Measurements from ENCODE around the gene XCR1.

DNA sequence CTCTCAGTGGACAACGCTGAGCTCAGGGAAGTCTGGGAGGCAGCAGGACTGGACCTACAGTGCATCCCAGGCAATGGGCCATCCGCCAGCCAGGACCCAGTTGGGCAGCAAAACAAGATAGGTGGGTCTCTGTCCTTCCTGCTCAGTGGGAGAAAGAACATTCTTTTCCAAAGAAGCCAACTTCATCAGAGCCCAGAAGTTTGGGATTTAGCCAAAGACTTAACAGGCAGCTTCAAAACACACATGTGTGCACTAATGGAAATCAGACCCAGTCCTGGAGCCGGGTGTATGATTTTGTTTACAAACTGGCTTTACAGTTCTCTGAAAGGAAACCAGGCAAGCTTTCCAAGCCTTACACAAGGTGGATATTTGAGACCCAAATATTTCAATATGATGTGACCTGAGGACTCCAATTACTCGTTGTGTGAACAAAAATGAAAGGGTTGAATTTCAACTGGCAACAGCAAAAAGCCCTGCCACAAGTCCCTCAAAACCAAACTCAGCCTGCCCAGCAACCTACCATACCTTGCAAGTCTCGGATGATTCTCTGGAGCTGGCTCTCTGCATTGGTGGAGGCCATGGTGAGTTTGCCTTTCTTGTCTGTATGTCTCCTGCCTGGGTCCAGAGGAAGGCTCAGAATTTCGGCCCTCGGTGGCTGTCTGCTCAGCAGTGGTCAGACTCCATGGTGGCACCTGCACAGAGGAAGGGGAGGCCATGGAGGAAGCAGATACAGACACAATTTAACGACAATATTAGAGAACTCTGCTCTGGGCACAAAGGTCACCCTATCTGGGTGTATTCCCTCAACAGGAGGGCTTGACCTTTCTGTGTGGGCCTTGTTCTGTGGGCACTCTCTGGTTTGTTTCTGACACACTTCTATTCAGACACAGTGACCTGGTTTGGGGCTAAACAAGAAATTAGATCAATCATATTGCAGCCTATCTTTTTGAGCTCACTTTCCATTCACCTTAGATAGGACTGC is 42.7 kb downstream of the XCR1 start:
- TF ChIP-seq, protein P1, sequence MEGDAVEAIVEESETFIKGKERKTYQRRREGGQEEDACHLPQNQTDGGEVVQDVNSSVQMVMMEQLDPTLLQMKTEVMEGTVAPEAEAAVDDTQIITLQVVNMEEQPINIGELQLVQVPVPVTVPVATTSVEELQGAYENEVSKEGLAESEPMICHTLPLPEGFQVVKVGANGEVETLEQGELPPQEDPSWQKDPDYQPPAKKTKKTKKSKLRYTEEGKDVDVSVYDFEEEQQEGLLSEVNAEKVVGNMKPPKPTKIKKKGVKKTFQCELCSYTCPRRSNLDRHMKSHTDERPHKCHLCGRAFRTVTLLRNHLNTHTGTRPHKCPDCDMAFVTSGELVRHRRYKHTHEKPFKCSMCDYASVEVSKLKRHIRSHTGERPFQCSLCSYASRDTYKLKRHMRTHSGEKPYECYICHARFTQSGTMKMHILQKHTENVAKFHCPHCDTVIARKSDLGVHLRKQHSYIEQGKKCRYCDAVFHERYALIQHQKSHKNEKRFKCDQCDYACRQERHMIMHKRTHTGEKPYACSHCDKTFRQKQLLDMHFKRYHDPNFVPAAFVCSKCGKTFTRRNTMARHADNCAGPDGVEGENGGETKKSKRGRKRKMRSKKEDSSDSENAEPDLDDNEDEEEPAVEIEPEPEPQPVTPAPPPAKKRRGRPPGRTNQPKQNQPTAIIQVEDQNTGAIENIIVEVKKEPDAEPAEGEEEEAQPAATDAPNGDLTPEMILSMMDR (IDR thresholded peaks at IDR 0.05; ENCODE audit: extremely low read depth in 1 of 2, insufficient read depth in 1 of 2, low read depth in 1 of 2, low read length in 2 of 2) = no peak
- no peak for TF ChIP-seq POLR2A (IDR thresholded peaks at IDR 0.05; ENCODE audit: low read depth, low read length)
- no peak for TF ChIP-seq MYC (IDR thresholded peaks at IDR 0.05; ENCODE audit: low read depth, low read length)
- TF ChIP-seq EZH2 (IDR thresholded peaks at IDR 0.05; ENCODE audit: borderline replicate concordance, low read depth, low read length, severe bottlenecking) = no peak
- TF ChIP-seq POLR2AphosphoS5 (IDR thresholded peaks at IDR 0.05; ENCODE audit: insufficient read depth, low read depth, low read length) = no peak
- no peak for TF ChIP-seq JUN (IDR thresholded peaks at IDR 0.05; ENCODE audit: borderline replicate concordance, insufficient read depth, insufficient read length, low read depth)
